Astrocyte (in vitro differentiated cells and primary cell): ENCODE data around the gene PCNT.

Source experiments
- CTCF ChIP-seq: IDR thresholded peaks from 2 replicates; pipeline ENCODE4 v1.5.1; 2011; ENCODE audit warnings: low read depth, mild to moderate bottlenecking, inconsistent platforms, low read length, moderate library complexity; ENCODE audit not compliant: insufficient read depth
- EZH2 ChIP-seq: IDR thresholded peaks from 2 replicates; pipeline ENCODE4 v1.6.1; 2012; ENCODE audit warnings: mild to moderate bottlenecking, low read length, inconsistent platforms; ENCODE audit not compliant: insufficient read depth

GRCh38 chr21:46295177-46295770 is 28.7 kb upstream of the PCNT start:
- TF ChIP-seq EZH2 (no peak), CTCF (no peak)
